Stimulated activated CD8-positive, alpha-beta memory T cell treated with anti-CD3 and anti-CD28 coated beads, Interleukin-4, amount 100 ng/mL, for 48 hours (primary cell): ENCODE measurements around the gene NUBP2.

ENCODE experiments used
- DNase-seq: peaks from one replicate; pipeline ENCODE4 v3.0.0-alpha.2; 2020

NUBP2 gene

DNA sequence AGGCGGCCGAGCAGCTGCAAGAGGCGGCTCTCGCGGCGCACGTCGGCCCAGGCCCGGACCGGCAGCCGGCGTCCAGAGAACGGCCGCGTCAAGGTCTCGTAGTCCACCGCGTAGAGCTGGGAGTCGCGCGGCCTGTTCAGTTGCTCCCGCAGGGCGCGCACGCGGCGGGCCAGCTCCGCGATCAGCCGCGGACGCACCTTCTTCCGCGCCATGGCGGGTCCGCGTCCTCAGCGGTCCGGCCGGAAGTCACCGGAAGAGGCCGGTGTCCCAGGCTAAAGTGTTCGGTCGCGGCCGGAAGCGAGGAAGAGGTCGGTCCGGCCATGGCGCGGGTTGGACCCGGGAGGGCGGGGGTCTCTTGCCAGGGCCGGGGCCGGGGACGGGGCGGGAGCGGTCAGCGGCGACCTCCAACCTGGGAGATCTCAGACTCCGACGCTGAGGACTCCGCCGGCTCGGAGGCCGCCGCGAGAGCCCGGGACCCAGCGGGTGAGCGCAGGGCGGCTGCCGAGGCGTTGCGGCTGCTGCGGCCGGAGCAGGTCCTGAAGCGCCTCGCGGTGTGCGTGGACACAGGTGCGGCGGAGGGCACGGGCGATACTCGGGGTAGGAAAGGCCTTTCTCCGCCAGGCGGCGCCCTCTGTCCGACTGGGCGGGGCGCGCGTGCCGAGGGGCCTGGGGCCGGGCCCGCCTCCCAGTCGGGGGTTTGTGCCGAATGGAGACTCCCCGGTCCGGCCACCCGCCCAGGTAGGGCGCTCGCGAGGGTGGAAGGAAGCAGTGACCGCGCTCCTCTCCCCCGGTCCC, 9.7 kb upstream of the NUBP2 start, which contains the start of gene MRPS34:
Gene MRPS34, minus strand, starts transcription at position 227 of the 795 bp plus-strand sequence. Its CDS starts 15 bp downstream, at position 212.
- peak; percentile 86 for DNase-seq

DNA sequence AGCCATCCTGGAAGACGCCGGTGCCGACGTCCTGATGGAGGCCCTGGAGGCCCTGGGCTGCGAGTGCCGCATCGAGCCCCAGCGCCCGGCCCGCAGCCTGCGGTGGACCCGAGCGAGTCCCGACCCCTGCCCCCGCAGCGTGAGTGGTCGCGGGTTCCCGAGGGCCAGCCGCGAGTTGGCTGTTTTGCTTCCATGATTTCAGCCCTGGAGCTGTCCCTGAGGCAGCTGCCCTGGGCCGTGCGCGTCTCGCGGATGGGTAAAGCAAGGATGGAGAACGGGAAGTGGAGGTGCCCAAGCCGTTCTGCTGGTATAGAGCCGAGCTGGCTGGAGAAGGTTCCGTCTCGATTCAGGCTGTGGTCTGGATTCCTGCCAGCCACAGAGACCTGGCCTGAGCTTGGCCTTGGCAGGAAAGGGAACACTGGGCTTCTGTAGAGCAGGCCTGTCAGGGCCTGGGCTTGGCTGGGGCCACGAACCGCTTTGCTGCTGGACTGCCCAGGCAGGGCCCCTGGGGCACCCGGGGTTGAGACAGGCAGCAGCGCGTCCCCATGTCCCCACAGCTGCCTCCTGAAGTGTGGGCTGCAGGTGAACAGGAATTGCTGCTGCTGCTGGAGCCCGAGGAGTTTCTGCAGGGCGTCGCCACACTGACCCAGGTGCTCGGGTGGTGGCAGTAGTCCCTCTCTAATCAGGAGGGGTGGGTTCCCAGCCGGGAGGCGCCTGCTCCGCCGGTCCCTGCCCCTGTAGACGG, 8.9 kb upstream of the NUBP2 start:
- DNase-seq = peak; percentile 49

DNA sequence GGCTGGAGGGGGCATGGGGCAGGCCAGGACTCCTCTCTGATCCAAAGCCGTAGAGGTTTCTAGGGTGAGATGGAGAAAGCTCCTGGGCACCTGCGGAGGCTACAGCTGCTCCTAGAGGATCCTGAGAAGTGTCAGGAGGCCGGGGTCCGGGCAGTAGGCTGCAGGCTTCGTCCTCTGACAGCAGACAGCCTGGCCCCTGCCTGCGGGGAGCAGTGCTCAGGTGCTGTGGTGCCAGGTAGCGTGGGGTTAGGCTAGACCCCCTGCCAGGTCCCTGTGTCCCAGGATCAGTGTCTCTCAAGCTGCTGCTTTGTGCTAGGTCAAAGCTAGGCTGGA, 8.3 kb upstream of the NUBP2 start:
- no peak for DNase-seq

DNA sequence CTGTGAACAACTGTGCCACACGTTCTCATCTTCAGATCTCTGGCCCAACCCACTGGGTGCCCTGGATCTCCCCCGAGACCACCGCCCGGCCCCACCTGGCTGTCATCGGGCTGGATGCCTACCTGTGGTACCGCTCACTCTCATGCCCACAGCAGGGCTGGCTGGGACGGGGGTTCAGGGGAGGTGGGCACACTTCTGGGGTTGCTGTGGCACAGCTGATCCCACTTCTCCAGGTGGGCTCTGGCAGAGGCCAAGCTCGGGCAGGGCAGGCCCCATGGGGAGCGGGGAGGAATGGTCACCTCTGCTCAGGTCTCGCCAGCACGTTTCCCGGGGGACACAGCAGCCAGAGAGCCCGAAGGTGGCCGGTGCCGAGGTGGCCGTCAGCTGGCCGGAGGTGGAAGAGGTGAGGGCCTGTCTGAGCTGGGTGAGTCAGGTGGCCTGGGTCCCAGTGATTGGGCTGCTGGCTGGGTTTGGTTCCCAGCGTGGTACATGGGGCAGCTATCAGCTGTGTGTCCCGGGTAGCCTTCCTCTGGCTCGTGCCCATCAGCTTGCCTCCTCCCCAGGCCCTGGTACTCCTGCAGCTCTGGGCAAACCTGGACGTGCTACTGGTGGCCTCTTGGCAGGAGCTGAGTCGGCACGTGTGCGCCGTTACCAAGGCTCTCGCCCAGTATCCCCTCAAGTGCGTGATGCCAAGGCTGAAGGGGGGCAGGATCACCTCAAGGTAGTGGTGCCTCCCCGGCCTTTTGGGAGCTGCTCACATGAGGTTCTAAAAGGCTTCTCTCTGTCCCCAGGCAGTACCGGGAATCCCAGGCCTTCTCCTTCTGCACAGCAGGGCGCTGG, 7.5 kb upstream of the NUBP2 start:
- DNase-seq = no peak

DNA sequence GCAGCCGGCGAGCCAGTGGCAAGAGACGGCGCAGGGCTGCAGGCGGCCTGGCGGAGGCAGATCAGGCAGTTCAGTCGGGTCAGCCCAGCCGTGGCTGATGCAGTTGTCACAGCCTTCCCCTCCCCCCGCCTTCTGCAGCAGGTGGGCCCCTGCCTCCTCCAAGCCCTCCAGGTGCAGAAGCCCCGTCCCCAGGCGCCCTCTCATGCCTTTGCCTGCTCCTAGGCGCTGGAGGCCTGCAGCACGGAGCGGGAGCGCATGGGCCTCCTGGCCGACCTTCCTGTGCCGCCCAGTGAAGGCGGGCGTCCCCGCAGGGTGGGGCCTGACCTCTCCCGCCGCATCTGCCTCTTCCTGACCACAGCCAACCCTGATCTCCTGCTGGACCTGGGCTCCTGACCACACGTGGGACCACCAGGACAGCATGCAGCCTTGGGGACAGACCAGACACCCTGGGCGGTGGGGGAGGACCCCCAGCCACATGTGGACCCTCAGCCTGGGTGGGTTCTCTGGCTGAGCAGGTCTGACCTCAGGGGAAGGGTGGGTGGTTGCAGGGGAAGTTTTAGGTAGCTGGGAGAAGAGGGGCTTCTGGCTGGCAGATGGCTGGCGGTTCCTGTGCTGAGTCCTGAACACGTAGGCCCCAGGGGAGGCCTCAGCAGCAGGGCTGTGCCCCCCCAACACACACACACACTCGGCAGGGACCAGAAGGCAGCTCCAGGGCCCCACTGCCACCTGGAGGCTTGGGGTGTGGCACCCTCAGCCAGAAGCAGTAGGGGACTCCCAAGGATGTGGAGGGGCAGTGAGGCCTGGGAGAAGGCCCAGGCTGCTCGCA, 6.7 kb upstream of the NUBP2 start:
- DNase-seq = no peak

DNA sequence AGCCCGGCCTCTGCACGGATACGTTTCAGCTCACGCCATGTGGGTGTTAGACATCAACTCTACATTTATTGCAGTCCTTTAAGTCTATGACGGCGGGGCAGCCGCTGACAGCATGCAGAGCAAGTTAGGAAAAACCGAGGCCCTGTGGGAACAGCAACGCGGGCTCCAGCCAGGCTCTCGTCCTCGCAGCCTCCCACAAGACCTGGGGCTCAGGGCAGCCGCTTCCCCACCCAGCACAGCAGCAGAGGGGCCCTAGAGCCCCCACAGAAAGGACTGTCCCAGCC, 6.1 kb upstream of the NUBP2 start:
- DNase-seq = no peak

DNA sequence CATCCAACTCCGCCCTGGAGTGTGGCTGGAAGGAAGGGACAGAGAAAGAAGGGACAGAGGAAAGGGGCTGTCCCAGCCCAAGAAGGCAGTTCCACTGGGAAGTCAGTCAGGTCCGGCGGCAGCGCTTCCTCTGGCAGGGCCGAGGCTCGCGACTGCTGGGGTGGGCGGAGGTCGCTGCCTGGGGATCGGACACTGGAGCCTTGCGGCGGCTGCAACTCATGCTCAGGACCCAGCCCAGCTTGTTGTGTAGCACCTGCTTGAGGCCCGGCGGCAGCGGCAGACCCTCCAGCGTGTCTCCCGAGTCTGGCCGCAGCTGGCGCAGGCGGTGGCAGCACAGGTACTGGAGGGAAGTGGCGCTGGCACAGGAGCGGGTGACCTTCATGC, 5.8 kb upstream of the NUBP2 start:
- DNase-seq = no peak

DNA sequence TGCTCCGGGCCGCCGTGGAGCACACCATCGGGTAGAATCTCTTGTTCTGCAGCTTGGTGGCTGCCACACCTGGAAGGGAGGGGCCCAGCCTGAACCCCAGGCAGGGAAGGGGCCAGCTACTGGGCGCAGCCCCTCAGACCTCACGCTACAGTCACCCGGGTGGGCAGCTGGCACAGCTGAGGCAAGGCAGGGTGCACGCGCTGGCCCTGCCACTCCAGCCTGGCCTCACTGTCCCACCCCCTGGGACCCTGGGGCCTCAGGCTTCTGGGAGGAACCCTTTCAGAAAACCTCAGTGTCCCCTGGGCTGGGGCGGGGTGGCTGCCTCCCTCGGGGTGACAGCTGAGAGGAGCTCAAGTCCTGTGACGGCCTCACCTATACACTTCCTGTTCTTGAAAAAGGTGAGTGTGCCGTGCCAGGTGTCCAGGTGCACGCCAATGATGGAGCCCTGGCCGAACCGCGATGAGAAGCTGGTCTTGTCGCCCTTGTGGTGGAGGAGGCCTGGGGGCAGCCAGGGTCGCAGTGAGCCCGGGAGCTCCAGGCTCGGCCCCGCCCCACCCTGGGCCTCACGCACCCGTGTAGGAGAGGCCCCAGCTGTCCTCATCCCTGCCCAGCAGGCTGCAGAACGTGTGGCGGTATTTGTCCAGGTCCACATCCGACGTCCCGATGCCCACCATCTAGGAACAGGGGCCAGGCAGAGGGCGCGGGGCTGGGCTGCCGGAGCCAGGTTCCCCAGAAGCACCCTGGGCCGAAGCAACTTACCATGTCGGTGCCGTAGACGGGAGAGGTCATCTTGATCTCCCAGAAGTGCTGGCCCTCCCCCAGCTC, 5.2 kb upstream of the NUBP2 start:
- no peak for DNase-seq

DNA sequence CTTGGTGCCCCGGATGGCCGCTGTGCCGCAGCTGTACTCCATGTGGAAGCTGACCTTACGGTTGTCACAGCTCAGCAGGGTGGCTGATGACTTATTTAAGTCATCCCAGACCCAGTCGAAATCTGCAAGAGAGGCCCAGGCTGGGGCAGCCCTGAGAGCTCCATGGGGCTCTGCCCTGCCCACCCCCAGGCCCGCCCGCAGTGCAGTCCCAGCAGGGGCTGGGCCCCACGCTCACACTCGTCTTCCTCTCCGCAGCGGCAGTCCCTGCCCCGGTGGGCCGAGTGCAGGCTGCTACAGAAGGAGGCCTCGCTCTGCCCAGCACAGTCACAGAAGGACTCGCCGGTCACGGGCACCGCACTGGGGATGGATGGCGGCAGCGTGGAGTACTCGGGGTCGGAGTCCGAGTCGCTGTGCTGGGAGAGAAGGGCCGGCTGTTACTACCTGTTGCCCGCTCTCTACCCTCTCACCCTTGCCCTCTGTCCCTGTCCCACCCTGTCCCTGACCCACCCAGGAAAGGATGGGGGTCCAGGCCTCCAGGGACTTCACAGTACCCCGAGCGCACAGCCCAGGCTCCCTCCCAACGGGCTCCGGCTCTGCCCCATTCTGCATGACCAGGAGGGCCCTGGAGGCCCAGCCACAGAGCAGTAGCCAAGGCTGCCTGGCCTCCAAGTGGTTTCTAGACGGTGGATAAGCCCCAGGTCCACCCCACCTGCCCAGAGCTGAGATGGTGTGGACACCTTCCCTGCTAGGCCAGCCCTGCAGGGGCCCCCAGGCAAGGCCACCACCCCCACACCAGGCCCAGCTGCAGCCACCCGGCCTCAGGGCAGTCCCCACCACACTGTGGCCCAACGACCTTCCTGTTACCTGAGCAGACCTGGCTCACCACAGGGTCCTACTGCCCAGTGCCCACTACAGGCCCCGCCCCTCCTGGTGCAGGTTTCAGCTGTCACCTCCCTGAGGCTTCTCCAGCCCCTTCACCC, 4.3 kb upstream of the NUBP2 start:
- DNase-seq = no peak

DNA sequence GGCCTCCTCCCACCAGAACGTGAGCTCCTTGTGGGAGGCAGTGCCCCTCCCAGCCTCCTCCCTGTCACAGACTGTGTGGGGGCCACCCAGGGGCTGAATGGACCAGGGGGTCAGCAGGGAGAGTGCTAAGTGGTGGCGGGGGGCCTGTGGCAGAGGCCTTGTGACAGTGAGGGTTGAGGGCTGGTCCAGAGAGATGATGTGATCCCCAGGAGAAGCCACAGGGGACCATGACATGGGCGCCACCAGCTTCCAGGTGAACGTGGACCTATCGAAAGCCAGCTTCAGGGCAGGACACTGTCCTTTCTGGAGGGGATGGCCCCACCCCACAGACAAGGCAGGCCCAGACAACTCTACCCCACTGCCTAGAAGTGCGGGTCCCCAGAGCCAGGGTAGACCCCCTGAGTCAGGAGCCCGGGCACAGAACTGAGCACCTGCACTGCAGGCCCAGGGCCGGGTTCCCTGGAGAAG, 3.5 kb upstream of the NUBP2 start:
- DNase-seq = no peak

DNA sequence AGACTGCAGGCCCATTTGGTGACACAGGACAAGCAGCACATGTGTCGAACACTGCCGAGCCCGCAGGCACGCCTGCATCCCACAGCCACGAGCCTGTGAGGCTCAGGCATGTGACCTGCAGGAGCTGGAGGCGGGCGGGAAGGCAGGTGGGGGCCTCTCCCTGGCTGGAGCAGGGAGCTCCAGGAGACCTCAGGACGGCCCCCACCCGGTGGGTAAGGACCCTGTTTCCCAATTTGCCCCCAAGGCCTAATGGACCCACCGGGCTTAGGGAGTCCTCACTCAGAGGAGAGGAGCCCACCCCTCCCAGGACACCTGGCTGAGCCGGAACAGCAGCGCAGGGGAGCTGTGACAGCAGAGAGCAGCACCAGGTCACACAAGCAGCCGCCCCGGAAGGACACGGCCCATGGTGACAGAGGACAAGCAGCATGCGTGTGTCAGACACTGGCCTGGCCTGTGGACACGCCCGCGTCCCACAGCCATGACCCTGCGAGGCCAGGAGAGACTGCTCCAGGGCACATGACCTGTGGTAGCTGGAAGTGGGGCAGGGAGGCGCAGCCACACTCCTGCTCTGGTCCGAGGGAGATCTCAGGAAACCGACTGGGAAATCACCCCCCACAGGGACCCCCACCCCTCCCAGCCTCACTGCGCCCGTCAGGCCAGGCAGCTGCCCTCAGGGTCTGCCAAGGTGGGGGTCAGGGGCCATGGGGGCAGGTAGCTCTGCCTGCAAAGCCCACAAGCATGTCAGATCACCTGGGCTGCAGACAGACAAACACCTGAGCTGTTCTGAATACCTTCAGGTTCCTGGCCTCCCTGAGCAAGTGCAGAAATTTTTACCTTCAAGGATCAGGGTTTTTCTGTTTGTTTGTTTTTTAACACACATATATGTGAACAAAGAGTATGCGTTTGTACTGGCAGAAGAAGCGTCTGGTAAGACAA, 2.8 kb upstream of the NUBP2 start:
- no peak for DNase-seq

DNA sequence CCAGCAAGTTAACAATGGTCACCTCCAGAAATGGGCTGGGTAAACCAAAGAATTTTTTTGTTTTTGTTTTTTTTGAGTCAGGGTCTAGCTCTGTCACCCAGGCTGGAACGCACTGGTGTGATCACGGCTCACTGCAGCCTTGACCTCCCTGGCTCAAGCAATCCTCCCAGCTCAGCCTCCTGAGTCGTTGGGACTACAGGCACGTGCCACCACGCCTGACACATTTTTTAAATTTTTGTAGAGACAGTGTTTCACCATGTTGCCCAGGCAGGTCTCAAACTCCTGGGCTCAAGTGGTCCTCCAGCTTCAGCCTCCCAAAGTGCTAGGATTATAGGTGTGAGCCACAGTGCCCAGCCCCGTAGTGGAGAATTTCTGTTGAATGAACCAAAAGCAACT, 2.1 kb upstream of the NUBP2 start:
- DNase-seq = no peak

DNA sequence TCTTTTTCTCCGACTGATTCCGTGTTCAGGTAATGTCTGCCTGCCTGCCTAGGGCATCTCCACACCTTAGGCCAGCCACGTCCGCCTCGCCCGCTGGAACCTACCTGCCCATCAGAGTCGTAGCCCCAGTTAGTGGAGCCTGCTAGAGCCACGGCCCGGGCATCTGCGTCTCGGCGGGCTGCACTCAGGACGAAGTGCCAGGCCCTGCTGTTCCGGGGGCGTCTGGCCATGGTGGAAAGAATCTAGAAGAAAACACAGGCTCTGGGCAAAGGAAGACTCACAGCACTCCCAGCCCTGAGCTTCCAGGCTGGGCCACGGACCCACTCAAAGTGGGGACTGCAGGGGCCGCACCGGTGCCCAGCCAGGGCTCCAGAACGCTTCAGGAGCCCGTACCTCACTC, 1.5 kb upstream of the NUBP2 start:
- DNase-seq = no peak

DNA sequence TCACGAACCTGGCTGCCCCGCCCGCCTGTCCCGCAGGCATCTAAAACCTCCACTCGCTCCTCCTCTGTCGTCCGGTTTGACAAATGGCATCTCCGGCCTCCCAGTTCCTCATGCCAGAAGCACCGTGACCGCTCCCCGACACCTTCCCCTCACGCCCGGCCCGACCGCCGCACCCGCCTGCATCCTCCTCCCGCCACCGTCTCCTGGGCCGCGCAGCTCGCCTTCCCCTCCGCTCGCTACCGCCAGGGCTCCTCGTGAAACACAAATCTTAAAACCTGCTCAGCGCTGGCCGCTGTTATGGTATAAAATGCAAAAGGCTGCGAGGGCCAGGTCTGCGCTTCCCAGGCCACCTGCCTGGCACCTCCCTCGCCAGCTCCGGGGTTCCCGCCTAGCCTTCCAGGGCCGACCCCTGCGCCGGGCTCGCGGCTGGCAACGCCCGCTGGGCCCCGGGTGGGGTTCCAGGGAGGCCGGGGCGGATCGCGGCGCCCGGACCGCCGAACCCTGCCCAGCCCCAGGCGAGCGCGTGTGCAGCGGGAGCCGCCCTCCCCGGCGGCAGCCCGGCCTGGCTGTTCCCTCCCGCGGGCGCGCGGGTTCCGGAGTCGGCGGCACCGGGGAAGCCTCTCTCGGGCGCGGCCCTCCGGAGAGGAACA, 877 bp upstream of the NUBP2 start:
- peak; percentile 57 for DNase-seq

DNA sequence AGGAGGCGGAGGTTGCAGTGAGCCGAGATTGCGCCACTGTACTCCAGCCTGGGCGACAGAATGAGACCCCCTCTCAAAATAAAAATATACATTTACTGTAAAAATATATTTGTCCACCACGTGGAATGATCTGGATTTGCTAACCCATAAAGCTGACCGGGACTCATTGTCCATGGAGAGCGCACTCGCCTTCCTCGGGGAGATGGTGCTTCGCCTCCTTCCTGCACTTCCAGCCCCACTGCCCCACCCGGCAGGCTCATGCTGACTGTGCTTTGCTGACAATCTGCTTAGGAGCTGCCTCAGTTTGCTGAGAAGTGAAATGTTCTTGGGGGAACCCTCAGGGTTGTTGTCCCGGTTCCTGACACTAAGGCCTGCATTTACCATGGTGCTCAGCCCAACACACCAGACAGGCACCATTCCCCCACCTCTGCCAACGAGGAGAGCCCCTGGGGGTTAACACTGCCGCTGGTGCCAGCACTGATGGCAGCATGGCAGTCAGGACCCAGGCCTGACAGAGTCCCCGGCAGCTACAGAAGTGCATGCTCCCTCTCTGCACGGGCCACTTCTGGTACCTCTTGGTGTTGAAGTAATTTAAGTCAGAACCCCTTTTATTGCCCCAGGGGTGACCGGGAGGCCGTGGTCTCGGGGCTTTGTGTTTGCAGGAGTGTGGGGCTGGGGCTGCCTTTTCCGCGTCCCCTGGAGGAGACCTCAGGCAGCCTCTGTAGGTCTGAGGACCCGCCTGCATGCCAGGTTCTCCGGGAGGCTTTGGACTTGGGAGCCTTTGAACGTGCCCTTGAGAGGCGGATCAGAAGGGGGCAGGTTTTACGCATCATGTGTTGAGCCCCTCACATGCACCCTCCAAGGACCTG, 2.5 kb downstream of the NUBP2 start:
- DNase-seq = no peak

DNA sequence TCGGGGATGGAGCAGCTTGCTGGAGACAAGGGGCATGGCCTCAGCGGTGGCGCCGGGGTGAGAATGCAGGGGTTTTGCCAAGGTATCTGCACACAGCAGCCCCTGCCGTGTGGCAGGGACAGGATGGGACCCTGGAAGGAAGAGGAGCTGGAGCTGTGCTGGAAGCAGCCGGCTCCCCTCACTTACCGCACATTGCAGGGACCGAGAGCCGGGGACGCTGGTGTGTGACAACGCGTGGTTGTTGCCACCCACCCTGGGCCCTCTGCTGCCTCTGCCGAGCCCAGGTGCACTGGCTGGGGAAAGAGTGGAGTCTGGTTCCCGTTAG, 3.0 kb downstream of the NUBP2 start:
- DNase-seq = no peak

DNA sequence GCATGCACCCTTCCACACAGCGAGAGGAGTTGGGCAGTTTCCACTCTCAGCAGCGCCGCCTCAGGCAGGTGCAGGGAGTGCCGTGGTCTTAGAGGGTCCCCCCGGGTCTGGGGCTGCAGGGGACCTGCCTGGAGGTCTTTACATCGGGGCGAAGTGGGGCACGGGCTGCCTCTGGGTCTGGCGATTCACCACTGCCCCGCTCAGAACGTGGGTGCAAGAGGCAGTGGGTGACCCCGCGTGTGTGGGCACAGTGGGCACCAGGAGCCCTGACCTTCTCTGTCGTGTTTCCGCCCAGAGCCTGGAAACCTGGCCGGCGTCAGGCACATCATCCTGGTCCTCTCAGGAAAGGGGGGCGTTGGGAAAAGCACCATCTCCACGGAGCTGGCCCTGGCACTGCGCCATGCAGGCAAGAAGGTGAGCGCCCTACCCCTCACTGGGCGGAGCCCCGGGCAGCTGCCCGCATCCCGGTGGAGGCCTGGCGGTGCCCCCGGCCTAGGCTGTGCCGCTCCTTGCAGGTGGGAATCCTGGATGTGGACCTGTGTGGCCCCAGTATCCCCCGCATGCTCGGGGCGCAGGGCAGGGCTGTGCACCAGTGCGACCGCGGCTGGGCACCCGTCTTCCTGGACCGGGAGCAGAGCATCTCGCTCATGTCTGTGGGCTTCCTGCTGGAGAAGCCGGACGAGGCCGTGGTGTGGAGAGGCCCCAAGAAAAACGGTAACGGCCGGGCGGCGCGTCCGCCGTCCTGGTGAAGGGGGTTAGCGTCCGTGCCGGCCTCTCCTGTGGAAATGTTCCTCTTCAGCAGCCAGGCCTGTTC, 3.7 kb downstream of the NUBP2 start:
- no peak for DNase-seq

DNA sequence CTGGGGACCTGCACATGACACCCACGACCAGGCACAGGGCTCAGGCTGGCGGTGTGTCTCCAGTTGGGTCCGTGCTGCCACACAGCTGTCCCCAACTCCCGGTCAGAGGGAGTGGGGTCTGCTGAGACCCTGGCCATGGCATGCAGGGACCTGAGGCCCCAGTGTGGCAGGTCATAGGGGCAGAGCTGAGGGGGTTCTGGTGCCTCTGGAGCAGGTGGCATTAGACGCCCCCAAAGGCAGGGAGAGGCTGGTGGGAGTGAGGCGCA, 4.2 kb downstream of the NUBP2 start:
- DNase-seq = no peak
